GM23338 (cell line): ENCODE measurements around the gene PDZK1IP1.

ENCODE experiments used
- EZH2 ChIP-seq: fragments of 200-600 bp; sonication (generic); IDR thresholded peaks from one replicate; pipeline ENCODE4 v1.8.0; 2017; ENCODE audit warnings: antibody characterized with exemption, mild to moderate bottlenecking, low read depth; ENCODE audit not compliant: unreplicated experiment
- JUNB ChIP-seq: IDR thresholded peaks from one replicate; pipeline ENCODE4 v1.6.1; 2016; ENCODE audit warnings: antibody characterized with exemption; ENCODE audit not compliant: unreplicated experiment
- POLR2AphosphoS5 ChIP-seq: IDR thresholded peaks from 2 replicates; pipeline ENCODE4 v1.6.1; 2016; ENCODE audit warnings: antibody characterized with exemption, low read depth
- TF ChIP-seq, protein P1 (sequence below), 2 experiments: fragments of 200-600 bp in 1 of 2; sonication (generic) in 1 of 2; conservative IDR thresholded peaks; 2 replicates each; pipeline versions ENCODE4 v1.5.1 to v1.6.1; 2016 to 2017; ENCODE audit warnings: antibody characterized with exemption in 2 of 2, low read depth in 2 of 2, mild to moderate bottlenecking in 2 of 2, moderate library complexity in 1 of 2
- TF ChIP-seq, protein P2 (sequence below): IDR thresholded peaks from one replicate; pipeline ENCODE4 v1.6.1; 2018; ENCODE audit warnings: antibody characterized with exemption; ENCODE audit not compliant: unreplicated experiment

DNA sequence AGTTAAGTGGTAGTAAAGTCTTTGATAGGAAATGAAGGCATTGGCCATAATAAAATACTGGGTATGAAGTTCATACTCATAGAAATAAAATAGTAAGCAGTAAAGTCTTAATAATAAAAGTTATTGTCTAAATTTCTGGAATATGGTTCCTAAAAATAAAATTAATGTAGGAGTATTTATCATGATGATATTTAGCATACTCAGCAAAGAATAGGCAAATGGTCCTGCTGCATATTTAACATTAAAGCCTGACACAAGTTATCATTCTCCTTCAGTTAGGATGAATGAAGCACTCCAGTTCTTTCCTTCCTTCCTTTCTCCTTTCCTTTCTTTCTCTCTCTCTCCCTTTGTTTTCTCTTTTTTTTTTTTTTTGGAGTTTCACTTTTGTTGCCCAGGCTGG, 25.3 kb downstream of the PDZK1IP1 start:
- TF ChIP-seq, protein P1, sequence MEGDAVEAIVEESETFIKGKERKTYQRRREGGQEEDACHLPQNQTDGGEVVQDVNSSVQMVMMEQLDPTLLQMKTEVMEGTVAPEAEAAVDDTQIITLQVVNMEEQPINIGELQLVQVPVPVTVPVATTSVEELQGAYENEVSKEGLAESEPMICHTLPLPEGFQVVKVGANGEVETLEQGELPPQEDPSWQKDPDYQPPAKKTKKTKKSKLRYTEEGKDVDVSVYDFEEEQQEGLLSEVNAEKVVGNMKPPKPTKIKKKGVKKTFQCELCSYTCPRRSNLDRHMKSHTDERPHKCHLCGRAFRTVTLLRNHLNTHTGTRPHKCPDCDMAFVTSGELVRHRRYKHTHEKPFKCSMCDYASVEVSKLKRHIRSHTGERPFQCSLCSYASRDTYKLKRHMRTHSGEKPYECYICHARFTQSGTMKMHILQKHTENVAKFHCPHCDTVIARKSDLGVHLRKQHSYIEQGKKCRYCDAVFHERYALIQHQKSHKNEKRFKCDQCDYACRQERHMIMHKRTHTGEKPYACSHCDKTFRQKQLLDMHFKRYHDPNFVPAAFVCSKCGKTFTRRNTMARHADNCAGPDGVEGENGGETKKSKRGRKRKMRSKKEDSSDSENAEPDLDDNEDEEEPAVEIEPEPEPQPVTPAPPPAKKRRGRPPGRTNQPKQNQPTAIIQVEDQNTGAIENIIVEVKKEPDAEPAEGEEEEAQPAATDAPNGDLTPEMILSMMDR (conservative IDR thresholded peaks at IDR 0.05; ENCODE audit: low read depth in 2 of 2), result no peak
- TF ChIP-seq, protein P2, sequence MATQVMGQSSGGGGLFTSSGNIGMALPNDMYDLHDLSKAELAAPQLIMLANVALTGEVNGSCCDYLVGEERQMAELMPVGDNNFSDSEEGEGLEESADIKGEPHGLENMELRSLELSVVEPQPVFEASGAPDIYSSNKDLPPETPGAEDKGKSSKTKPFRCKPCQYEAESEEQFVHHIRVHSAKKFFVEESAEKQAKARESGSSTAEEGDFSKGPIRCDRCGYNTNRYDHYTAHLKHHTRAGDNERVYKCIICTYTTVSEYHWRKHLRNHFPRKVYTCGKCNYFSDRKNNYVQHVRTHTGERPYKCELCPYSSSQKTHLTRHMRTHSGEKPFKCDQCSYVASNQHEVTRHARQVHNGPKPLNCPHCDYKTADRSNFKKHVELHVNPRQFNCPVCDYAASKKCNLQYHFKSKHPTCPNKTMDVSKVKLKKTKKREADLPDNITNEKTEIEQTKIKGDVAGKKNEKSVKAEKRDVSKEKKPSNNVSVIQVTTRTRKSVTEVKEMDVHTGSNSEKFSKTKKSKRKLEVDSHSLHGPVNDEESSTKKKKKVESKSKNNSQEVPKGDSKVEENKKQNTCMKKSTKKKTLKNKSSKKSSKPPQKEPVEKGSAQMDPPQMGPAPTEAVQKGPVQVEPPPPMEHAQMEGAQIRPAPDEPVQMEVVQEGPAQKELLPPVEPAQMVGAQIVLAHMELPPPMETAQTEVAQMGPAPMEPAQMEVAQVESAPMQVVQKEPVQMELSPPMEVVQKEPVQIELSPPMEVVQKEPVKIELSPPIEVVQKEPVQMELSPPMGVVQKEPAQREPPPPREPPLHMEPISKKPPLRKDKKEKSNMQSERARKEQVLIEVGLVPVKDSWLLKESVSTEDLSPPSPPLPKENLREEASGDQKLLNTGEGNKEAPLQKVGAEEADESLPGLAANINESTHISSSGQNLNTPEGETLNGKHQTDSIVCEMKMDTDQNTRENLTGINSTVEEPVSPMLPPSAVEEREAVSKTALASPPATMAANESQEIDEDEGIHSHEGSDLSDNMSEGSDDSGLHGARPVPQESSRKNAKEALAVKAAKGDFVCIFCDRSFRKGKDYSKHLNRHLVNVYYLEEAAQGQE, result no peak
- TF ChIP-seq POLR2AphosphoS5 (no peak), JUNB (no peak), EZH2 (no peak)
